ENCODE results near the gene JAG2. TPM values are rescaled to one million over a fixed set of nuclear protein-coding genes. Genes with fewer than 3 reads are reported as not detected.

The JAG2 gene
- total and polyA plus RNA-seq, 2 experiments from 2014 or later, result 12.4 to 30.7 TPM

DNA sequence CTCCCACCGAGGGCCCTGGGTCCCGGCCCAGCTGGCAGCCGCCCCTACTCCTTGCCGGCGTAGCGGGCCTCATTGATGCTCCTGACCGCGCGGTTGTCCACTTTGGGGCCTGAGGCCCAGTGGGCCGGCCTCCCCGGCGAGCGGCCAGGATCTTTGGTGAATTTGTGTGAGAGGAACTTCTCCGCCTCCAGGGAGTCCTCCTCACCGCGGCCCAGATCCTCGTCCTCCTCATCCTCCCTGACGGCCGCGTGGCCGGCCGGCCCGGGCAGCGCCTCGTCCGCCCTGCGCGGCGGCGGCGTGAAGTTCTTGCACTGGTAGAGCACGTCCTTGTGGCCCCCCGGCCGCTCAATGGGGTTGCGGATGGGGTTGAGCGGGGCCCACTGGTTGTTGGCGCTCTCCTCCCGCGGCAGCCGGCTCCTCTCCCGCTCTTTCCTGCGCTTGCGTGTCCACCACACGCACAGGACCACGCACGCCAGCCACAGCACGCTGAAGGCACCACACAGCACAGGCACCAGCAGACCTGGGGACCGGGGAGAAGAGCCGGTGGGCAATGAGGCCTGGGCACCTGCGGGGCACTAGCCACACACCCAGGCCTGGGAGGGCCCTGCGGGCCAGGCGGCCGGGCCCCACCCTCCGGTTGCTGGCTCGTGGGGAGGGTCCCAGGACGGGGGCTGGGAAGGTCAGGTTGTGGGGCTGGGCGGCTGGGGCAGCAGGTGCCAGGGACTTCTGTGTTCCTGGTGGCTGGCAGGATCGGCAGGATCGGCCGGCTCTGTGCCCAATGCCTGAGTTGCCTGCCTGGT is 25.7 kb downstream of the JAG2 start:
- no peak overlapping the region for H3K4me3 ChIP-seq
- no peaks in the 10 kb centered on the region for H3K4me1 ChIP-seq (ENCODE audit: low read depth)
- no peak overlapping the region for H3K27ac ChIP-seq
- TF ChIP-seq, protein P1, sequence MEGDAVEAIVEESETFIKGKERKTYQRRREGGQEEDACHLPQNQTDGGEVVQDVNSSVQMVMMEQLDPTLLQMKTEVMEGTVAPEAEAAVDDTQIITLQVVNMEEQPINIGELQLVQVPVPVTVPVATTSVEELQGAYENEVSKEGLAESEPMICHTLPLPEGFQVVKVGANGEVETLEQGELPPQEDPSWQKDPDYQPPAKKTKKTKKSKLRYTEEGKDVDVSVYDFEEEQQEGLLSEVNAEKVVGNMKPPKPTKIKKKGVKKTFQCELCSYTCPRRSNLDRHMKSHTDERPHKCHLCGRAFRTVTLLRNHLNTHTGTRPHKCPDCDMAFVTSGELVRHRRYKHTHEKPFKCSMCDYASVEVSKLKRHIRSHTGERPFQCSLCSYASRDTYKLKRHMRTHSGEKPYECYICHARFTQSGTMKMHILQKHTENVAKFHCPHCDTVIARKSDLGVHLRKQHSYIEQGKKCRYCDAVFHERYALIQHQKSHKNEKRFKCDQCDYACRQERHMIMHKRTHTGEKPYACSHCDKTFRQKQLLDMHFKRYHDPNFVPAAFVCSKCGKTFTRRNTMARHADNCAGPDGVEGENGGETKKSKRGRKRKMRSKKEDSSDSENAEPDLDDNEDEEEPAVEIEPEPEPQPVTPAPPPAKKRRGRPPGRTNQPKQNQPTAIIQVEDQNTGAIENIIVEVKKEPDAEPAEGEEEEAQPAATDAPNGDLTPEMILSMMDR (IDR thresholded peaks at IDR 0.05; ENCODE audit: low read depth, low read length), result no peak
- H3K27me3 ChIP-seq, result no peaks in the 10 kb centered on the region
- no peaks in the 10 kb centered on the region for H3K9me3 ChIP-seq (ENCODE audit: low read depth)
- no peak for DNase-seq (ENCODE audit: low read depth in 1 of 2, low spot score in 1 of 2)
- H3K36me3 ChIP-seq, result peaks cover 3% of the 10 kb centered on the region

DNA sequence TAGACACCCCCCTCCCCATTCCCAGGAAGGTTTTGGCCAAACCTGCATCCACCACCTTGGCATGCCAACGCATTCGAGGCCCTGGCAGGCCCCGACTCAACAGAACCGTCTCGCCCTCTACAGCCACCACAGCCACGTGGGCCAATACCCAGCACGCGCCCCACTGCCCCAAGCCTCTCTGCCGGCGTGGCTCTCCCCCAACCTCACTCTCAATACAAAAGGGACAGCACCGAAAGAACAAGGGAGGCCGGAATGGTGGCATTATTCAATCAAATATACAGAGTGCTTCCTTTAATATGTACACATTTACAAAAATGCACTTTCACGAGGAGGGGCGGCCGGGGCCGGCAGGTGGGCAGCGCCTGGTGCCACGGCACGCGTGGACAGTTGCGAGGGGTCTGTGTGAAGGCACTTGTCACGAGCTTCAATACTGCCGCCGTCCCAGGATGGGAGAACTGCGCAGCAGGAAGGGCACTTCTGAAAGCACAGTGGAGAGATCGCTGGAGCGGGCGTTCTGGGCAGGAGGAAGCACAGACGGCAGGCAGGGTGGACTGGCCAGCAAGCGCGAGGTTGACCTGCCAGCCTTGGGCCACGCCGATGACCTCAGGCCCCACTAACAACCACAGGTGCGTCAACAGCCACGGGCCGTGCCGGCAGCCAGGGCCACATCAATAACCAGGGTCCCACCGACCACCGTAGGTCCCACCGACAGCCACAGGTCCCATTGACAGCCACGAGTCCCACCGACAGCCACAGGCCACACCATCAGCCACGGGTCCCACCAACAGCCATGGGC is 26.9 kb downstream of the JAG2 start:
- no peaks in the 10 kb centered on the region for H3K27me3 ChIP-seq
- TF ChIP-seq, protein P1 (IDR thresholded peaks at IDR 0.05; ENCODE audit: low read depth, low read length), result no peak
- no peak overlapping the region for H3K27ac ChIP-seq
- no peaks in the 10 kb centered on the region for H3K4me1 ChIP-seq (ENCODE audit: low read depth)
- no peaks in the 10 kb centered on the region for H3K9me3 ChIP-seq (ENCODE audit: low read depth)
- H3K36me3 ChIP-seq, result peaks cover 3% of the 10 kb centered on the region
- no peak for DNase-seq (ENCODE audit: low read depth in 1 of 2, low spot score in 1 of 2)
- no peak overlapping the region for H3K4me3 ChIP-seq

DNA sequence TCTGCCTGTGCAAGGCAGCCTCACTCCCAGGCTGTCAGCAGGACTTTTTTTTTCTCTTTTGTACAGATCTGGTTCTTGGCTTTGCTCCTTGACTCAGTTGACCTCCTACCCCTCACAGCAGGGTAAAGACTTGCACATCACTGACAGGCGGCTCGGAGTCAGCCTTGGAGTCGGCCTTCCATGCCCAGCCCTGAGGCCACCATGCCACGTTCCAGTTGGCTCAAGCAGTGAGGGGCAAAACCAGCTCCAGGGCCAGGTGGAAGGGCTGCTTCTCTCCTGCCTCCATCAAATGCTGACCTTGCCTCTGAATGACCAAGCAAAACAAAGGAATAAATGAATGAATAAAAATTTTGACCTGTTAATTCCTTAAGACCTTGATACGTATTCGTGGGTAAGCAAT is 27.6 kb downstream of the JAG2 start:
- Histone ChIP-seq H3K4me3 (no peak overlapping the region), H3K4me1 (ENCODE audit: low read depth) (no peaks in the 10 kb centered on the region)
- TF ChIP-seq, protein P1 (IDR thresholded peaks at IDR 0.05; ENCODE audit: low read depth, low read length), result no peak

DNA sequence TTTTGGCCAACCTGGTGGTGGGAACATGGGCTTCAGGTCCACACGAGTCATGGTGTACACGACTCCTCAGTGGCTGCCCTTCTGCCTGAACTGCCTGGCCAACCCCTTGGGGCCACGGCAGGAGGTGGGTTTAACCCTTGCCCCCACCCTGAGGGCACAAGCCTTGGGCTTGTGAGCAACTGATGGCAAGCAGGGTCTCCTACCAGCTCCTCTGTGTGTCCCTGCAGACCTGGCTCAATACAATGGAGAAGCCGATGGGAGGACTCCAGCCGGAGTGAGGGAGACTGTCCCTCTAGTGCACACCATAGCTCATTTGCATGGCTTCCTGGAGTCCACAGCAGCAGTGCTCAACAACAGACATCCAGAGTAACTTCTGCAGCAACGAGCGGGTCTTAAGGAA is 28.0 kb downstream of the JAG2 start:
- TF ChIP-seq, protein P1 (IDR thresholded peaks at IDR 0.05; ENCODE audit: low read depth, low read length), result no peak
- Histone ChIP-seq H3K36me3 (peaks cover 3% of the 10 kb centered on the region), H3K4me1 (ENCODE audit: low read depth) (no peaks in the 10 kb centered on the region), H3K27me3 (no peaks in the 10 kb centered on the region), H3K27ac (no peak overlapping the region), H3K4me3 (no peak overlapping the region), H3K9me3 (ENCODE audit: low read depth) (no peaks in the 10 kb centered on the region)
- DNase-seq (ENCODE audit: low read depth in 1 of 2, low spot score in 1 of 2), result no peak

More for the DNA sequence above, 27.6 kb downstream of the JAG2 start:
- no peak for DNase-seq (ENCODE audit: low read depth in 1 of 2, low spot score in 1 of 2)
- Histone ChIP-seq H3K36me3 (peaks cover 3% of the 10 kb centered on the region), H3K27ac (no peak overlapping the region), H3K9me3 (ENCODE audit: low read depth) (no peaks in the 10 kb centered on the region), H3K27me3 (no peaks in the 10 kb centered on the region)

DNA sequence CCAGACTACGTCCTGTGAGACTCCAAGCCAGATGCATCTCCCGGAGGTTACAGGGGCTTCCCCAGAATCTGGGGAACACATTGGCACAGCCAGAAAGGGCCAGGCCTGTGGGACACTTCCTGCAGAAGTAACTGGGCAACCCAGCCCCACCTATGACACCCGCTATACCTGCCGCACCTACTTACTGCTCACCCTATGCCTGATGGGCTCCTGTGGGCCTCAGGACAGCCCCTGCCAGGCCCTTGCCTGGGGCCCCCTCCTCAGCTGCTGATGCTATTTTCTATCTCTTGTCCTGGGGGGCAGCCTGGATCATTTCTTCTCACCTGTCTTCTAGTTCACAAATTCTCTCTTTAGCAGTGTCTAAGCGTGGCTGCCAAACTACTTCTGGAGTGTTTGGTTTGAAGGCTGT is 28.7 kb downstream of the JAG2 start:
- peaks cover 3% of the 10 kb centered on the region for H3K36me3 ChIP-seq
- H3K4me1 ChIP-seq (ENCODE audit: low read depth), result no peaks in the 10 kb centered on the region
- TF ChIP-seq, protein P1 (IDR thresholded peaks at IDR 0.05; ENCODE audit: low read depth, low read length), result no peak
- H3K9me3 ChIP-seq (ENCODE audit: low read depth), result no peaks in the 10 kb centered on the region
- H3K27ac ChIP-seq, result no peak overlapping the region
- DNase-seq (ENCODE audit: low read depth in 1 of 2, low spot score in 1 of 2), result no peak
- H3K27me3 ChIP-seq, result no peaks in the 10 kb centered on the region
- no peak overlapping the region for H3K4me3 ChIP-seq
